GM12878 (cell line): ENCODE data around the gene FAM111B.

Experiments
- CREM ChIP-seq: IDR thresholded peaks from 2 replicates; pipeline ENCODE4 v1.6.1; 2014; ENCODE audit warnings: antibody characterized with exemption, low read depth
- LARP7 ChIP-seq: fragments of 450-650 bp; IDR thresholded peaks from 2 replicates; pipeline ENCODE4 v1.6.1; 2017; ENCODE audit warnings: mild to moderate bottlenecking

GRCh38 chr11:59138643-59139042, 31.6 kb downstream of the FAM111B start:
- TF ChIP-seq CREM = no peak
- TF ChIP-seq LARP7 = no peak
